WTC11 (cell line): ENCODE data around the gene FOXD1. TPM values are rescaled to one million over a fixed set of nuclear protein-coding genes. Genes with fewer than 3 reads are reported as not detected.
A peak's percentile ranks its signal among the peaks of the same experiment; 100 is the strongest.

Experiments used
- ATAC-seq: fragments of 200-7000 bp; cut with Tn5 transposase; 2 replicates; pipeline ENCODE4 v1.10.0; 2021; ENCODE audit warnings: mild to moderate bottlenecking, moderate library complexity
- CTCF ChIA-PET: fragments of 300-600 bp; sonication (Branson Sonifier 250); formaldehyde crosslinking; loops from one replicate; lab custom pipeline; 2021; ENCODE audit warnings: antibody characterized with exemption; lab: Charles Lee
- POLR2A ChIA-PET: fragments of 350-600 bp; sonication (Branson Sonifier 250); formaldehyde crosslinking; loops from one replicate; lab custom pipeline; 2021; ENCODE audit warnings: antibody characterized with exemption; lab: Charles Lee
- DNase-seq: peaks from one replicate; pipeline ENCODE4 v3.0.0; 2021; ENCODE audit warnings: low spot score
- H3K27ac Mint-ChIP-seq: 2 replicates; pipeline ENCODE4 v1.8.0; 2021; ENCODE audit warnings: mixed read lengths
- H3K27me3 Mint-ChIP-seq: 2 replicates; pipeline ENCODE4 v1.8.0; 2021; ENCODE audit warnings: low read depth, mild to moderate bottlenecking, moderate library complexity, mixed read lengths
- H3K36me3 Mint-ChIP-seq: 2 replicates; pipeline ENCODE4 v1.8.0; 2021; ENCODE audit warnings: mixed read lengths
- H3K4me1 Mint-ChIP-seq: 2 replicates; pipeline ENCODE4 v1.8.0; 2022; ENCODE audit warnings: mixed read lengths
- H3K4me3 Mint-ChIP-seq: 2 replicates; pipeline ENCODE4 v1.8.0; 2021; ENCODE audit warnings: mild to moderate bottlenecking, moderate library complexity, mixed read lengths
- H3K9me3 Mint-ChIP-seq: 2 replicates; pipeline ENCODE4 v1.8.0; 2021; ENCODE audit warnings: mixed read lengths
- ATF1 ChIP-seq: sonication (generic); formaldehyde crosslinking; IDR thresholded peaks from 2 replicates; pipeline ENCODE4 v1.8.1; 2023; ENCODE audit warnings: mild to moderate bottlenecking, moderate library complexity, missing genetic modification reagents
- ATF2 ChIP-seq: sonication (generic); formaldehyde crosslinking; IDR thresholded peaks from 2 replicates; pipeline ENCODE4 v1.8.1; 2022; ENCODE audit warnings: low read depth, missing genetic modification reagents, borderline replicate concordance
- CREB1 ChIP-seq: sonication (generic); formaldehyde crosslinking; IDR thresholded peaks from 2 replicates; pipeline ENCODE4 v1.8.0; 2023; ENCODE audit warnings: mild to moderate bottlenecking, missing genetic modification reagents
- CREM ChIP-seq: sonication (generic); formaldehyde crosslinking; IDR thresholded peaks from 2 replicates; pipeline ENCODE4 v1.8.1; 2022; ENCODE audit warnings: mild to moderate bottlenecking, missing genetic modification reagents, moderate library complexity
- CTCF ChIP-seq: fragments of 200-600 bp; IDR thresholded peaks from 2 replicates; pipeline ENCODE4 v1.8.0; 2022; ENCODE audit warnings: antibody characterized with exemption
- FOXK1 ChIP-seq: sonication (generic); formaldehyde crosslinking; IDR thresholded peaks from 2 replicates; pipeline ENCODE4 v1.8.0; 2022; ENCODE audit warnings: mild to moderate bottlenecking, moderate library complexity, missing genetic modification reagents
- MAX ChIP-seq: sonication (generic); formaldehyde crosslinking; IDR thresholded peaks from 2 replicates; pipeline ENCODE4 v1.8.0; 2022; ENCODE audit warnings: mild to moderate bottlenecking, missing genetic modification reagents
- SMAD4 ChIP-seq: sonication (generic); formaldehyde crosslinking; IDR thresholded peaks from 2 replicates; pipeline ENCODE4 v1.8.0; 2022; ENCODE audit warnings: mild to moderate bottlenecking, missing genetic modification reagents
- TP53 ChIP-seq: sonication (generic); formaldehyde crosslinking; IDR thresholded peaks from 2 replicates; pipeline ENCODE4 v1.8.1; 2023; ENCODE audit warnings: mild to moderate bottlenecking, missing genetic modification reagents
- ZNF232 ChIP-seq: sonication (generic); formaldehyde crosslinking; IDR thresholded peaks from 2 replicates; pipeline ENCODE4 v1.8.0; 2022; ENCODE audit warnings: mild to moderate bottlenecking, missing genetic modification reagents
- total RNA-seq: library from RNA; stranded (reverse); gene quantifications from 3 replicates; pipeline ENCODE4 v1.2.3, GENCODE V29; 2021
- TF ChIP-seq, protein P1 (sequence below): fragments of 250-450 bp; sonication (Bioruptor Pico); IDR thresholded peaks from 2 replicates; pipeline ENCODE4 v1.9.0; 2021; ENCODE audit warnings: mild to moderate bottlenecking, borderline replicate concordance
- TF ChIP-seq, protein P2 (sequence below): sonication (generic); formaldehyde crosslinking; IDR thresholded peaks from 2 replicates; pipeline ENCODE4 v1.8.0; 2023; ENCODE audit warnings: missing genetic modification reagents, mild to moderate bottlenecking, borderline replicate concordance
- TF ChIP-seq, protein P3 (sequence below): sonication (generic); formaldehyde crosslinking; IDR thresholded peaks from 2 replicates; pipeline ENCODE4 v1.8.1; 2023; ENCODE audit warnings: mild to moderate bottlenecking, missing genetic modification reagents, moderate library complexity

The FOXD1 gene
- total RNA-seq, 1 experiment from 2014 or later: 10.3 TPM

GRCh38 chr5:73442996-73443627 is 5.5 kb downstream of the FOXD1 start:
- no peaks in the 10 kb centered on the region for H3K36me3 Mint-ChIP-seq
- ATAC-seq (no peak), DNase-seq (no peak)
- CTCF ChIA-PET: interaction anchor here (0.9 to 1.7 kb wide), 7 partner anchors 12 to 209 kb away, joined by 3 to 6 read pairs (median 4); no protein-coding TSS in a partner anchor
- POLR2A ChIA-PET: no interaction called here
- H3K9me3 Mint-ChIP-seq: no peaks in the 10 kb centered on the region
- peaks cover 94% of the 10 kb centered on the region for H3K27me3 Mint-ChIP-seq
- peak overlapping the region; percentile 37 for H3K4me3 Mint-ChIP-seq
- TF ChIP-seq ATF1 (CRISPR knock-in tag): no peak
- TF ChIP-seq CREB1: no peak
- TF ChIP-seq SMAD4 (CRISPR knock-in tag): no peak
- TF ChIP-seq, protein P1, sequence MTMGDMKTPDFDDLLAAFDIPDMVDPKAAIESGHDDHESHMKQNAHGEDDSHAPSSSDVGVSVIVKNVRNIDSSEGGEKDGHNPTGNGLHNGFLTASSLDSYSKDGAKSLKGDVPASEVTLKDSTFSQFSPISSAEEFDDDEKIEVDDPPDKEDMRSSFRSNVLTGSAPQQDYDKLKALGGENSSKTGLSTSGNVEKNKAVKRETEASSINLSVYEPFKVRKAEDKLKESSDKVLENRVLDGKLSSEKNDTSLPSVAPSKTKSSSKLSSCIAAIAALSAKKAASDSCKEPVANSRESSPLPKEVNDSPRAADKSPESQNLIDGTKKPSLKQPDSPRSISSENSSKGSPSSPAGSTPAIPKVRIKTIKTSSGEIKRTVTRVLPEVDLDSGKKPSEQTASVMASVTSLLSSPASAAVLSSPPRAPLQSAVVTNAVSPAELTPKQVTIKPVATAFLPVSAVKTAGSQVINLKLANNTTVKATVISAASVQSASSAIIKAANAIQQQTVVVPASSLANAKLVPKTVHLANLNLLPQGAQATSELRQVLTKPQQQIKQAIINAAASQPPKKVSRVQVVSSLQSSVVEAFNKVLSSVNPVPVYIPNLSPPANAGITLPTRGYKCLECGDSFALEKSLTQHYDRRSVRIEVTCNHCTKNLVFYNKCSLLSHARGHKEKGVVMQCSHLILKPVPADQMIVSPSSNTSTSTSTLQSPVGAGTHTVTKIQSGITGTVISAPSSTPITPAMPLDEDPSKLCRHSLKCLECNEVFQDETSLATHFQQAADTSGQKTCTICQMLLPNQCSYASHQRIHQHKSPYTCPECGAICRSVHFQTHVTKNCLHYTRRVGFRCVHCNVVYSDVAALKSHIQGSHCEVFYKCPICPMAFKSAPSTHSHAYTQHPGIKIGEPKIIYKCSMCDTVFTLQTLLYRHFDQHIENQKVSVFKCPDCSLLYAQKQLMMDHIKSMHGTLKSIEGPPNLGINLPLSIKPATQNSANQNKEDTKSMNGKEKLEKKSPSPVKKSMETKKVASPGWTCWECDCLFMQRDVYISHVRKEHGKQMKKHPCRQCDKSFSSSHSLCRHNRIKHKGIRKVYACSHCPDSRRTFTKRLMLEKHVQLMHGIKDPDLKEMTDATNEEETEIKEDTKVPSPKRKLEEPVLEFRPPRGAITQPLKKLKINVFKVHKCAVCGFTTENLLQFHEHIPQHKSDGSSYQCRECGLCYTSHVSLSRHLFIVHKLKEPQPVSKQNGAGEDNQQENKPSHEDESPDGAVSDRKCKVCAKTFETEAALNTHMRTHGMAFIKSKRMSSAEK: no peak
- TF ChIP-seq ATF2: no peak
- TF ChIP-seq, protein P2, sequence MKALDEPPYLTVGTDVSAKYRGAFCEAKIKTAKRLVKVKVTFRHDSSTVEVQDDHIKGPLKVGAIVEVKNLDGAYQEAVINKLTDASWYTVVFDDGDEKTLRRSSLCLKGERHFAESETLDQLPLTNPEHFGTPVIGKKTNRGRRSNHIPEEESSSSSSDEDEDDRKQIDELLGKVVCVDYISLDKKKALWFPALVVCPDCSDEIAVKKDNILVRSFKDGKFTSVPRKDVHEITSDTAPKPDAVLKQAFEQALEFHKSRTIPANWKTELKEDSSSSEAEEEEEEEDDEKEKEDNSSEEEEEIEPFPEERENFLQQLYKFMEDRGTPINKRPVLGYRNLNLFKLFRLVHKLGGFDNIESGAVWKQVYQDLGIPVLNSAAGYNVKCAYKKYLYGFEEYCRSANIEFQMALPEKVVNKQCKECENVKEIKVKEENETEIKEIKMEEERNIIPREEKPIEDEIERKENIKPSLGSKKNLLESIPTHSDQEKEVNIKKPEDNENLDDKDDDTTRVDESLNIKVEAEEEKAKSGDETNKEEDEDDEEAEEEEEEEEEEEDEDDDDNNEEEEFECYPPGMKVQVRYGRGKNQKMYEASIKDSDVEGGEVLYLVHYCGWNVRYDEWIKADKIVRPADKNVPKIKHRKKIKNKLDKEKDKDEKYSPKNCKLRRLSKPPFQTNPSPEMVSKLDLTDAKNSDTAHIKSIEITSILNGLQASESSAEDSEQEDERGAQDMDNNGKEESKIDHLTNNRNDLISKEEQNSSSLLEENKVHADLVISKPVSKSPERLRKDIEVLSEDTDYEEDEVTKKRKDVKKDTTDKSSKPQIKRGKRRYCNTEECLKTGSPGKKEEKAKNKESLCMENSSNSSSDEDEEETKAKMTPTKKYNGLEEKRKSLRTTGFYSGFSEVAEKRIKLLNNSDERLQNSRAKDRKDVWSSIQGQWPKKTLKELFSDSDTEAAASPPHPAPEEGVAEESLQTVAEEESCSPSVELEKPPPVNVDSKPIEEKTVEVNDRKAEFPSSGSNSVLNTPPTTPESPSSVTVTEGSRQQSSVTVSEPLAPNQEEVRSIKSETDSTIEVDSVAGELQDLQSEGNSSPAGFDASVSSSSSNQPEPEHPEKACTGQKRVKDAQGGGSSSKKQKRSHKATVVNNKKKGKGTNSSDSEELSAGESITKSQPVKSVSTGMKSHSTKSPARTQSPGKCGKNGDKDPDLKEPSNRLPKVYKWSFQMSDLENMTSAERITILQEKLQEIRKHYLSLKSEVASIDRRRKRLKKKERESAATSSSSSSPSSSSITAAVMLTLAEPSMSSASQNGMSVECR (CRISPR knock-in tag): no peak
- TF ChIP-seq CREM (CRISPR knock-in tag): no peak
- no peak overlapping the region for H3K27ac Mint-ChIP-seq
- peaks cover 48% of the 10 kb centered on the region for H3K4me1 Mint-ChIP-seq

- 0 out of 2 replicates have a peak overlapping the region, but pooled peaks have one; percentile 37 for H3K4me3 Mint-ChIP-seq
- H3K27ac Mint-ChIP-seq: no peak overlapping the region
- no peak for TF ChIP-seq MAX
- TF ChIP-seq, all 79 proteins: peak for 0
- CTCF ChIA-PET: interaction anchor here (1.1 kb wide), 1 partner anchor 9 kb away, joined by 5 read pairs; no protein-coding TSS in a partner anchor
- DNase-seq (no peak), ATAC-seq (no peak)
- Mint-ChIP-seq H3K4me1 (peaks cover 54% of the 10 kb centered on the region), H3K27me3 (peaks cover 96% of the 10 kb centered on the region), H3K9me3 (no peaks in the 10 kb centered on the region), H3K36me3 (no peaks in the 10 kb centered on the region)
- POLR2A ChIA-PET: interaction anchor here (0.5 kb wide), 1 partner anchor 199 kb away, joined by 6 read pairs; no protein-coding TSS in a partner anchor
These were observed 6.3 kb downstream of the FOXD1 start for GRCh38 chr5:73442231-73442811.

GRCh38 chr5:73441378-73441777 is 7.2 kb downstream of the FOXD1 start:
- H3K36me3 Mint-ChIP-seq: no peaks in the 10 kb centered on the region
- peaks cover 50% of the 10 kb centered on the region for H3K4me1 Mint-ChIP-seq
- H3K27ac Mint-ChIP-seq: no peak overlapping the region
- H3K27me3 Mint-ChIP-seq: peaks cover 98% of the 10 kb centered on the region
- no peaks in the 10 kb centered on the region for H3K9me3 Mint-ChIP-seq
- POLR2A ChIA-PET: no interaction called here
- DNase-seq (no peak), ATAC-seq (no peak)
- CTCF ChIA-PET: interaction anchor here (1.1 kb wide), 1 partner anchor 10 kb away, joined by 5 read pairs; no protein-coding TSS in a partner anchor
- no peak overlapping the region for H3K4me3 Mint-ChIP-seq
- TF ChIP-seq, protein P3, sequence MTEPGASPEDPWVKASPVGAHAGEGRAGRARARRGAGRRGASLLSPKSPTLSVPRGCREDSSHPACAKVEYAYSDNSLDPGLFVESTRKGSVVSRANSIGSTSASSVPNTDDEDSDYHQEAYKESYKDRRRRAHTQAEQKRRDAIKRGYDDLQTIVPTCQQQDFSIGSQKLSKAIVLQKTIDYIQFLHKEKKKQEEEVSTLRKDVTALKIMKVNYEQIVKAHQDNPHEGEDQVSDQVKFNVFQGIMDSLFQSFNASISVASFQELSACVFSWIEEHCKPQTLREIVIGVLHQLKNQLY: no peak
- no peak for TF ChIP-seq CTCF
- no peak for TF ChIP-seq FOXK1 (CRISPR knock-in tag)
- TF ChIP-seq TP53: no peak
- TF ChIP-seq ZNF232 (CRISPR knock-in tag): no peak
